Adrenal gland (tissue), 5 donors: ENCODE results near the gene RAB34.

Source experiments
- CTCF ChIP-seq, 6 experiments: fragments of 450-650 bp in 4 of 6; fragments of 200-600 bp in 2 of 6; sonication (generic) in 1 of 6; IDR thresholded peaks; 1 replicate in 5 of 6; 2 replicates in 1 of 6; pipeline versions ENCODE4 v1.5.1 to v1.8.0; 2016 to 2021; ENCODE audit warnings: antibody characterized with exemption in 6 of 6, mild to moderate bottlenecking in 2 of 6, moderate library complexity in 1 of 6
- POLR2A ChIP-seq, 2 donors: fragments of 450-650 bp; IDR thresholded peaks; one replicate each; pipeline ENCODE4 v1.6.1; 2017; ENCODE audit warnings: antibody characterized with exemption in 2 of 2, mild to moderate bottlenecking in 2 of 2, moderate library complexity in 1 of 2
- donor health status: DM: no; HTN: no; CAD: no.

GRCh38 chr17:28748852-28749515 lies 31.3 kb upstream of the RAB34 start:
- no peak for TF ChIP-seq CTCF (IDR thresholded peaks at IDR 0.05)
- TF ChIP-seq POLR2A (IDR thresholded peaks at IDR 0.05): no peak
